HEK293 (cell line): Measurements from ENCODE around the gene CSRNP2.

ENCODE experiments used
- CTCF ChIA-PET: fragments of 350-600 bp; formaldehyde crosslinking; extraction: SDS; loops from one replicate; lab custom pipeline; 2021; ENCODE audit warnings: antibody characterized with exemption; lab: Yijun Ruan, JAX
- POLR2A ChIA-PET: fragments of 300-600 bp; formaldehyde crosslinking; extraction: SDS; loops from one replicate; lab custom pipeline; 2020; ENCODE audit warnings: antibody characterized with exemption, inconsistent platforms; lab: Yijun Ruan, JAX
- H3K27ac ChIP-seq: fragments of 200-500 bp; sonication (Bioruptor generic); 2 replicates; pipeline ENCODE4 v1.5.1; 2014; ENCODE audit warnings: low read depth, low read length, control low read depth, inconsistent platforms; ENCODE audit errors: extremely low read depth
- H3K36me3 ChIP-seq, 2 experiments: fragments of 200-500 bp in 1 of 2; sonication (Bioruptor generic) in 1 of 2; 1 replicate in 1 of 2; 2 replicates in 1 of 2; pipeline ENCODE4 v1.5.1; 2014 to 2017; ENCODE audit warnings: inconsistent platforms in 2 of 2, low read length in 2 of 2; ENCODE audit not compliant: control insufficient read depth in 2 of 2, insufficient read depth in 1 of 2
- H3K4me1 ChIP-seq: fragments of 200-500 bp; sonication (Bioruptor generic); 2 replicates; pipeline ENCODE4 v1.5.1; 2014; ENCODE audit warnings: mild to moderate bottlenecking, low read length, inconsistent platforms; ENCODE audit not compliant: control insufficient read depth, insufficient read depth
- H3K4me3 ChIP-seq: 2 replicates; pipeline ENCODE4 v1.5.1; 2011; ENCODE audit warnings: low read depth, mild to moderate bottlenecking, control low read depth, low read length, moderate library complexity
- H3K9me3 ChIP-seq: fragments of 200-500 bp; sonication (Bioruptor generic); 2 replicates; pipeline ENCODE4 v1.5.1; 2014; ENCODE audit warnings: low read depth, low read length, inconsistent platforms; ENCODE audit not compliant: control insufficient read depth, insufficient read depth
- GLIS1 ChIP-seq: fragments of 450-650 bp; formaldehyde crosslinking; IDR thresholded peaks from 2 replicates; pipeline ENCODE4 v1.5.1; 2016; ENCODE audit warnings: missing biosample characterization, missing genetic modification characterization
- SP2 ChIP-seq: fragments of 450-650 bp; formaldehyde crosslinking; IDR thresholded peaks from 2 replicates; pipeline ENCODE4 v1.5.1; 2016; ENCODE audit warnings: missing biosample characterization, missing genetic modification characterization
- TCF7L2 ChIP-seq: IDR thresholded peaks from 2 replicates; pipeline ENCODE4 v1.6.1; 2011; ENCODE audit warnings: low read depth, mild to moderate bottlenecking, inconsistent platforms, low read length, moderate library complexity, borderline replicate concordance
- ZNF114 ChIP-seq: fragments of 450-650 bp; formaldehyde crosslinking; IDR thresholded peaks from 2 replicates; pipeline ENCODE4 v1.5.0; 2017; ENCODE audit warnings: missing biosample characterization, missing genetic modification characterization
- ZNF133 ChIP-seq: fragments of 450-650 bp; formaldehyde crosslinking; IDR thresholded peaks from 2 replicates; pipeline ENCODE4 v1.5.1; 2016; ENCODE audit warnings: missing biosample characterization, missing genetic modification characterization
- ZNF2 ChIP-seq: fragments of 450-650 bp; formaldehyde crosslinking; IDR thresholded peaks from 2 replicates; pipeline ENCODE4 v1.5.1; 2016; ENCODE audit warnings: missing biosample characterization, missing genetic modification characterization
- ZNF248 ChIP-seq: fragments of 450-650 bp; formaldehyde crosslinking; IDR thresholded peaks from 2 replicates; pipeline ENCODE4 v1.5.1; 2017; ENCODE audit warnings: missing biosample characterization, missing genetic modification characterization
- ZNF280D ChIP-seq: fragments of 450-650 bp; formaldehyde crosslinking; IDR thresholded peaks from 2 replicates; pipeline ENCODE4 v1.5.1; 2016; ENCODE audit warnings: missing biosample characterization, missing genetic modification characterization
- ZNF302 ChIP-seq: fragments of 450-650 bp; formaldehyde crosslinking; IDR thresholded peaks from 2 replicates; pipeline ENCODE4 v1.5.1; 2016; ENCODE audit warnings: missing biosample characterization, missing genetic modification characterization, low read depth
- ZNF518A ChIP-seq: fragments of 450-650 bp; formaldehyde crosslinking; conservative IDR thresholded peaks from 2 replicates; pipeline ENCODE4 v1.5.1; 2016; ENCODE audit warnings: low read depth, missing biosample characterization, missing genetic modification characterization
- ZNF529 ChIP-seq: fragments of 450-650 bp; formaldehyde crosslinking; IDR thresholded peaks from 2 replicates; pipeline ENCODE4 v1.5.1; 2017; ENCODE audit warnings: missing genetic modification characterization, missing biosample characterization; ENCODE audit not compliant: insufficient replicate concordance
- ZNF549 ChIP-seq: fragments of 450-650 bp; IDR thresholded peaks from 2 replicates; pipeline ENCODE4 v1.5.1; 2018; ENCODE audit warnings: missing biosample characterization, missing genetic modification characterization, mild to moderate bottlenecking, inconsistent platforms, moderate library complexity
- ZNF791 ChIP-seq: fragments of 450-650 bp; formaldehyde crosslinking; IDR thresholded peaks from 2 replicates; pipeline ENCODE4 v1.5.1; 2016; ENCODE audit warnings: missing biosample characterization, missing genetic modification characterization
- ZNF843 ChIP-seq: fragments of 450-650 bp; formaldehyde crosslinking; IDR thresholded peaks from 2 replicates; pipeline ENCODE4 v1.5.1; 2016; ENCODE audit warnings: missing biosample characterization, missing genetic modification characterization
- TF ChIP-seq, protein P1 (sequence below): fragments of 450-650 bp; IDR thresholded peaks from 2 replicates; pipeline ENCODE4 v1.5.1; 2018; ENCODE audit warnings: missing biosample characterization, missing genetic modification characterization
- TF ChIP-seq, protein P2 (sequence below): fragments of 450-650 bp; formaldehyde crosslinking; IDR thresholded peaks from 2 replicates; pipeline ENCODE4 v1.5.1; 2016; ENCODE audit warnings: missing biosample characterization, missing genetic modification characterization, low read depth
- TF ChIP-seq, protein P3 (sequence below): fragments of 450-650 bp; formaldehyde crosslinking; IDR thresholded peaks from 2 replicates; pipeline ENCODE4 v1.5.1; 2016; ENCODE audit warnings: missing biosample characterization, missing genetic modification characterization
- TF ChIP-seq, protein P4 (sequence below): fragments of 450-650 bp; formaldehyde crosslinking; IDR thresholded peaks from 2 replicates; pipeline ENCODE4 v1.5.1; 2016; ENCODE audit warnings: missing biosample characterization, missing genetic modification characterization

Gene CSRNP2

DNA sequence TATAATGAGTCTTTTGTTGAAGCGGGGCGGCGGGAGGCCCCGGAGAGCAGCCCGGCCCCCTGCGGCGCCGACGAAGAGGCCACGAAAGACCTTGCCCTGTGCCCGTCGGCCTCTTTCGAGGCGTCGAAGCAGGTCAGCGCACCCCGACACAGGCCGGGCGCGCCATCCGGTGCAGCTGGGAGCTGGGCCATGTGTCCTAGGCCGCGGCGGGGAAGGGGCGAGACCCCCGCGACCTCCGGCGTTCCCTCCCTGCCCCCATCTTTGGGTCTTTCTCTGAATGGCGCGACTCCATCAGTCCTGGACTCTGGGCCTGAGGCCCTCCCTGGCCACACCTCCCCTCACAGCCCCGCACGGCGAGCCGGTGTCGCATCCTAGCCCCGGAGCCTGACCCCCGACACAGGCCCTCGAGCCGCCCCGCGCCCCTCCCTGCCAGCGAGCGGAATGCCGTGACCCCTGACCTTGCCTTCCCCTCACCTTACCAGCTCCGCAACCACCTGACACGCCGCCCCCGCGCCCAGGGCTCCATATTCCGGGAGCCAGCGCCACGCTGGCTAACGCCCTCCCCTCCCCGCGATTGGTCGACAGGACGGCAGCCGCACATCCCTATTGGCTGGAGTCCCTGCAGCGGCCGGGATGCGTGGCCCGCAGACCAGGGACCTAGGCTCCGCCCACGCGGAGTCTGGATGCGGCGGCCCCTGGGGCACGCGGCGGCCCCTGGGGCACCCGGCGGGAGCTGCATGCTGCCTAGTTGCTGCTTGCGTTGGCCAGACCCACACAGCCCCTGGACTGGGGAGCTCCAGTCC lies 57.4 kb downstream of the CSRNP2 start, which contains the start of gene SLC11A2 (continued):
- no peak for TF ChIP-seq ZNF518A (tag by site-specific recombination)
- TF ChIP-seq ZNF133 (tag by site-specific recombination) = no peak
- peak; percentile 83 for TF ChIP-seq ZNF843 (tag by site-specific recombination)
- TF ChIP-seq ZNF114 = no peak
- TF ChIP-seq, protein P1, sequence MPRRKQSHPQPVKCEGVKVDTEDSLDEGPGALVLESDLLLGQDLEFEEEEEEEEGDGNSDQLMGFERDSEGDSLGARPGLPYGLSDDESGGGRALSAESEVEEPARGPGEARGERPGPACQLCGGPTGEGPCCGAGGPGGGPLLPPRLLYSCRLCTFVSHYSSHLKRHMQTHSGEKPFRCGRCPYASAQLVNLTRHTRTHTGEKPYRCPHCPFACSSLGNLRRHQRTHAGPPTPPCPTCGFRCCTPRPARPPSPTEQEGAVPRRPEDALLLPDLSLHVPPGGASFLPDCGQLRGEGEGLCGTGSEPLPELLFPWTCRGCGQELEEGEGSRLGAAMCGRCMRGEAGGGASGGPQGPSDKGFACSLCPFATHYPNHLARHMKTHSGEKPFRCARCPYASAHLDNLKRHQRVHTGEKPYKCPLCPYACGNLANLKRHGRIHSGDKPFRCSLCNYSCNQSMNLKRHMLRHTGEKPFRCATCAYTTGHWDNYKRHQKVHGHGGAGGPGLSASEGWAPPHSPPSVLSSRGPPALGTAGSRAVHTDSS (tag by site-specific recombination) = no peak
- TF ChIP-seq ZNF248 (tag by site-specific recombination) = no peak
- TF ChIP-seq, protein P2, sequence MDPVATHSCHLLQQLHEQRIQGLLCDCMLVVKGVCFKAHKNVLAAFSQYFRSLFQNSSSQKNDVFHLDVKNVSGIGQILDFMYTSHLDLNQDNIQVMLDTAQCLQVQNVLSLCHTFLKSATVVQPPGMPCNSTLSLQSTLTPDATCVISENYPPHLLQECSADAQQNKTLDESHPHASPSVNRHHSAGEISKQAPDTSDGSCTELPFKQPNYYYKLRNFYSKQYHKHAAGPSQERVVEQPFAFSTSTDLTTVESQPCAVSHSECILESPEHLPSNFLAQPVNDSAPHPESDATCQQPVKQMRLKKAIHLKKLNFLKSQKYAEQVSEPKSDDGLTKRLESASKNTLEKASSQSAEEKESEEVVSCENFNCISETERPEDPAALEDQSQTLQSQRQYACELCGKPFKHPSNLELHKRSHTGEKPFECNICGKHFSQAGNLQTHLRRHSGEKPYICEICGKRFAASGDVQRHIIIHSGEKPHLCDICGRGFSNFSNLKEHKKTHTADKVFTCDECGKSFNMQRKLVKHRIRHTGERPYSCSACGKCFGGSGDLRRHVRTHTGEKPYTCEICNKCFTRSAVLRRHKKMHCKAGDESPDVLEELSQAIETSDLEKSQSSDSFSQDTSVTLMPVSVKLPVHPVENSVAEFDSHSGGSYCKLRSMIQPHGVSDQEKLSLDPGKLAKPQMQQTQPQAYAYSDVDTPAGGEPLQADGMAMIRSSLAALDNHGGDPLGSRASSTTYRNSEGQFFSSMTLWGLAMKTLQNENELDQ (tag by site-specific recombination) = no peak
- TF ChIP-seq ZNF549 = no peak
- TF ChIP-seq ZNF2 (tag by site-specific recombination) = peak; percentile 94
- TF ChIP-seq, protein P3, sequence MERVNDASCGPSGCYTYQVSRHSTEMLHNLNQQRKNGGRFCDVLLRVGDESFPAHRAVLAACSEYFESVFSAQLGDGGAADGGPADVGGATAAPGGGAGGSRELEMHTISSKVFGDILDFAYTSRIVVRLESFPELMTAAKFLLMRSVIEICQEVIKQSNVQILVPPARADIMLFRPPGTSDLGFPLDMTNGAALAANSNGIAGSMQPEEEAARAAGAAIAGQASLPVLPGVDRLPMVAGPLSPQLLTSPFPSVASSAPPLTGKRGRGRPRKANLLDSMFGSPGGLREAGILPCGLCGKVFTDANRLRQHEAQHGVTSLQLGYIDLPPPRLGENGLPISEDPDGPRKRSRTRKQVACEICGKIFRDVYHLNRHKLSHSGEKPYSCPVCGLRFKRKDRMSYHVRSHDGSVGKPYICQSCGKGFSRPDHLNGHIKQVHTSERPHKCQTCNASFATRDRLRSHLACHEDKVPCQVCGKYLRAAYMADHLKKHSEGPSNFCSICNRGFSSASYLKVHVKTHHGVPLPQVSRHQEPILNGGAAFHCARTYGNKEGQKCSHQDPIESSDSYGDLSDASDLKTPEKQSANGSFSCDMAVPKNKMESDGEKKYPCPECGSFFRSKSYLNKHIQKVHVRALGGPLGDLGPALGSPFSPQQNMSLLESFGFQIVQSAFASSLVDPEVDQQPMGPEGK (tag by site-specific recombination) = peak; percentile 99
- no peak for TF ChIP-seq ZNF791 (tag by site-specific recombination)

DNA sequence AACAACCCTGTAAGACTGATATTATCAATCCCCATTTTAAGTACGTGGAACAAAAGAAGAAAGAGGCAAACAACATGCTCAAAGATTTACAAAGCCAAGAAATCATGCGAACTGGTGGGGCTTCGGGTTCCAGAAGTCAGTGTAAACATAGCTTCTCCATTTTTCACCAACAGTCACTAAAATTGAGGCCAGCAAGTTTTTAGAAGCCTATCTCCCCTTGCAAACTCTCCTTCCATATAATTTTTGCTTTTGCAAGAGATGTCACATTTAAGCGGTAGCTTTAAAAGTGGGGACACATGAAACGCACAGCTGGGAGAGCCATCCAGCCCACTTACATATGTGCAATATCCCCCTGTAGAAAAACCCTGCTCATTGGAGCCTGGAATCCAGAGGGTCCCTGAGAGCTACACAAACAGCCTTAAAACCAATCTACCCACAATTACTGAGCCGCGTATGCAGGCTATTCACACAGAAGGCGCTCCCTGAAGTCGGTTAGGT lies 58.0 kb downstream of the CSRNP2 start:
- H3K4me3 ChIP-seq = peak overlapping the region; percentile 78
- CTCF ChIA-PET = interaction anchor here (2.1 kb wide), 1 partner anchor 200 kb away, joined by 11 read pairs; no protein-coding TSS in a partner anchor
- no peaks in the 10 kb centered on the region for H3K9me3 ChIP-seq
- H3K27ac ChIP-seq = peak overlapping the region; percentile 95
- POLR2A ChIA-PET = interaction anchor here (1.4 to 2.5 kb wide), 4 partner anchors 26 to 346 kb away, joined by 4 to 23 read pairs (median 6); partner anchors contain the start of gene CSRNP2
- 0 out of 2 replicates have a peak, but pooled peaks cover 4% of the 10 kb centered on the region for H3K4me1 ChIP-seq
- H3K36me3 ChIP-seq = no peaks in the 10 kb centered on the region
- TF ChIP-seq TCF7L2 = no peak
- no peak for TF ChIP-seq SP2 (tag by site-specific recombination)
- no peak for TF ChIP-seq ZNF529
- TF ChIP-seq ZNF302 = no peak
- TF ChIP-seq ZNF280D (tag by site-specific recombination) = no peak
- TF ChIP-seq, protein P4, sequence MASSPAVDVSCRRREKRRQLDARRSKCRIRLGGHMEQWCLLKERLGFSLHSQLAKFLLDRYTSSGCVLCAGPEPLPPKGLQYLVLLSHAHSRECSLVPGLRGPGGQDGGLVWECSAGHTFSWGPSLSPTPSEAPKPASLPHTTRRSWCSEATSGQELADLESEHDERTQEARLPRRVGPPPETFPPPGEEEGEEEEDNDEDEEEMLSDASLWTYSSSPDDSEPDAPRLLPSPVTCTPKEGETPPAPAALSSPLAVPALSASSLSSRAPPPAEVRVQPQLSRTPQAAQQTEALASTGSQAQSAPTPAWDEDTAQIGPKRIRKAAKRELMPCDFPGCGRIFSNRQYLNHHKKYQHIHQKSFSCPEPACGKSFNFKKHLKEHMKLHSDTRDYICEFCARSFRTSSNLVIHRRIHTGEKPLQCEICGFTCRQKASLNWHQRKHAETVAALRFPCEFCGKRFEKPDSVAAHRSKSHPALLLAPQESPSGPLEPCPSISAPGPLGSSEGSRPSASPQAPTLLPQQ (tag by site-specific recombination) = no peak
- no peak for TF ChIP-seq GLIS1 (tag by site-specific recombination)
